CD14-positive monocyte (primary cell): Measurements from ENCODE around the gene KRT8. TPM values are rescaled to one million over a fixed set of nuclear protein-coding genes. Genes with fewer than 3 reads are reported as not detected.
A peak's percentile ranks its signal among the peaks of the same experiment; 100 is the strongest.

Experiments used
- DNase-seq, 3 donors: peaks; one replicate each; pipeline ENCODE4 v3.0.0-alpha.2; 2011 to 2022
- H2AFZ ChIP-seq: 2 replicates; pipeline ENCODE4 v1.6.0; 2012; ENCODE audit warnings: mild to moderate bottlenecking, low read depth, low read length, inconsistent platforms; ENCODE audit not compliant: insufficient read depth, poor library complexity, severe bottlenecking
- H3K27ac ChIP-seq, 2 donors: 1 replicate in 1 of 2; 2 replicates in 1 of 2; pipeline ENCODE4 v1.5.1; 2012 to 2013; ENCODE audit warnings: low read length in 2 of 2, control low read depth in 1 of 2, inconsistent platforms in 1 of 2, low read depth in 1 of 2, mild to moderate bottlenecking in 1 of 2
- H3K27me3 ChIP-seq, 2 donors: one replicate each; pipeline versions ENCODE4 v1.6.0 to v1.6.1; 2011 to 2013; ENCODE audit warnings: low read length in 2 of 2; ENCODE audit not compliant: control insufficient read depth in 2 of 2, insufficient read depth in 2 of 2
- H3K36me3 ChIP-seq, 2 donors: replicated peaks in 1 of 2; 1 replicate in 1 of 2; 2 replicates in 1 of 2; pipeline versions ENCODE4 v1.5.1 to v1.6.1; 2012 to 2013; ENCODE audit warnings: low read length in 2 of 2, control low read depth in 1 of 2, inconsistent platforms in 1 of 2, mild to moderate bottlenecking in 1 of 2; ENCODE audit not compliant: insufficient read depth in 2 of 2, control insufficient read depth in 1 of 2
- H3K4me1 ChIP-seq, 2 donors: 1 replicate in 1 of 2; 2 replicates in 1 of 2; pipeline versions ENCODE4 v1.5.1 to v1.6.1; 2012 to 2013; ENCODE audit warnings: low read length in 2 of 2, control low read depth in 1 of 2, inconsistent platforms in 1 of 2, mild to moderate bottlenecking in 1 of 2, moderate library complexity in 1 of 2; ENCODE audit not compliant: insufficient read depth in 2 of 2, control insufficient read depth in 1 of 2
- H3K4me2 ChIP-seq: replicated peaks from 2 replicates; pipeline ENCODE3; 2012; ENCODE audit warnings: low read length, moderate library complexity, mild to moderate bottlenecking; ENCODE audit not compliant: poor library complexity, severe bottlenecking; ENCODE audit errors: extremely low read depth
- H3K4me3 ChIP-seq, 3 experiments: fragments of 200-600 bp in 1 of 3; sonication (generic) in 1 of 3; replicated peaks in 1 of 3; 1 replicate in 2 of 3; 2 replicates in 1 of 3; pipeline ENCODE4 v1.5.1; 2011 to 2013; ENCODE audit warnings: low read length in 3 of 3, mild to moderate bottlenecking in 3 of 3, control low read depth in 2 of 3, low read depth in 2 of 3, inconsistent platforms in 1 of 3, moderate library complexity in 1 of 3
- H3K79me2 ChIP-seq: 2 replicates; pipeline ENCODE4 v1.6.0; 2012; ENCODE audit warnings: mild to moderate bottlenecking, control low read depth, inconsistent platforms, low read length, moderate library complexity; ENCODE audit not compliant: insufficient read depth
- H3K9ac ChIP-seq: 2 replicates; pipeline ENCODE4 v1.6.0; 2017; ENCODE audit warnings: low read length, mild to moderate bottlenecking; ENCODE audit not compliant: insufficient read depth, poor library complexity, severe bottlenecking
- H3K9me3 ChIP-seq, 2 donors: replicated peaks in 1 of 2; 1 replicate in 1 of 2; 2 replicates in 1 of 2; pipeline versions ENCODE4 v1.5.1 to v1.6.1; 2012 to 2013; ENCODE audit warnings: low read length in 2 of 2, control low read depth in 1 of 2; ENCODE audit not compliant: control insufficient read depth in 1 of 2, insufficient read depth in 1 of 2
- H4K20me1 ChIP-seq: 2 replicates; pipeline ENCODE4 v1.6.0; 2012; ENCODE audit warnings: mild to moderate bottlenecking, low read length, control low read depth, moderate library complexity; ENCODE audit not compliant: insufficient read depth
- H3K27ac Mint-ChIP-seq, 7 donors: one replicate each; pipeline ENCODE4 v1.8.0; 2020; ENCODE audit warnings: mild to moderate bottlenecking in 7 of 7, mixed read lengths in 7 of 7, moderate library complexity in 6 of 7, inconsistent platforms in 2 of 7
- H3K27me3 Mint-ChIP-seq, 3 donors: one replicate each; pipeline ENCODE4 v1.8.0; 2021 to 2022; ENCODE audit warnings: low read depth in 3 of 3, mild to moderate bottlenecking in 3 of 3, mixed read lengths in 3 of 3, moderate library complexity in 3 of 3, inconsistent platforms in 1 of 3
- H3K36me3 Mint-ChIP-seq, 2 donors: one replicate each; pipeline ENCODE4 v1.8.0; 2020; ENCODE audit warnings: mixed read lengths in 2 of 2, inconsistent platforms in 1 of 2, mild to moderate bottlenecking in 1 of 2
- H3K4me1 Mint-ChIP-seq: one replicate; pipeline ENCODE4 v1.8.0; 2020; ENCODE audit warnings: mild to moderate bottlenecking, mixed read lengths
- H3K4me3 Mint-ChIP-seq, 2 donors: one replicate each; pipeline ENCODE4 v1.8.0; 2020; ENCODE audit warnings: mild to moderate bottlenecking in 2 of 2, mixed read lengths in 2 of 2, moderate library complexity in 1 of 2
- H3K9me3 Mint-ChIP-seq, 7 donors: one replicate each; pipeline ENCODE4 v1.8.0; 2020 to 2022; ENCODE audit warnings: mixed read lengths in 7 of 7, mild to moderate bottlenecking in 6 of 7, moderate library complexity in 6 of 7, inconsistent platforms in 2 of 7
- WGBS: methylation state at CpG from one replicate; pipeline ENCODE4 v1.1.5; 2013; ENCODE audit warnings: missing lambda C conversion rate; ENCODE audit not compliant: insufficient coverage; 5-methylcytosine and 5-hydroxymethylcytosine counted together
- intact Hi-C, 2 donors: fragments of 100-400 bp; cut with micrococcal nuclease; formaldehyde crosslinking; loops; one replicate each; pipeline versions ENCODE4 v1.15.0 to v1.15.1; 2023
- polyA plus RNA-seq, 3 donors: library from polyadenylated mRNA; depleted of rRNA in 1 of 3; unstranded in 2 of 3; stranded (reverse) in 1 of 3; fragments of 300-500 nt in 2 of 3; fragments of >200 nt in 1 of 3; fragmentation: Illumina TruSeq in 2 of 3; gene quantifications; 1 replicate in 2 of 3; 2 replicates in 1 of 3; pipeline ENCODE4 v1.2.3, GENCODE V29; 2012 to 2021
- TF ChIP-seq, protein P1 (sequence below): fragments of 200-600 bp; IDR thresholded peaks from one replicate; pipeline ENCODE4 v1.8.0; 2022; ENCODE audit warnings: antibody characterized with exemption, mild to moderate bottlenecking

The KRT8 gene
- polyA plus RNA-seq, 3 donors = 0.16 to 0.39 TPM; not detected in 1

DNA sequence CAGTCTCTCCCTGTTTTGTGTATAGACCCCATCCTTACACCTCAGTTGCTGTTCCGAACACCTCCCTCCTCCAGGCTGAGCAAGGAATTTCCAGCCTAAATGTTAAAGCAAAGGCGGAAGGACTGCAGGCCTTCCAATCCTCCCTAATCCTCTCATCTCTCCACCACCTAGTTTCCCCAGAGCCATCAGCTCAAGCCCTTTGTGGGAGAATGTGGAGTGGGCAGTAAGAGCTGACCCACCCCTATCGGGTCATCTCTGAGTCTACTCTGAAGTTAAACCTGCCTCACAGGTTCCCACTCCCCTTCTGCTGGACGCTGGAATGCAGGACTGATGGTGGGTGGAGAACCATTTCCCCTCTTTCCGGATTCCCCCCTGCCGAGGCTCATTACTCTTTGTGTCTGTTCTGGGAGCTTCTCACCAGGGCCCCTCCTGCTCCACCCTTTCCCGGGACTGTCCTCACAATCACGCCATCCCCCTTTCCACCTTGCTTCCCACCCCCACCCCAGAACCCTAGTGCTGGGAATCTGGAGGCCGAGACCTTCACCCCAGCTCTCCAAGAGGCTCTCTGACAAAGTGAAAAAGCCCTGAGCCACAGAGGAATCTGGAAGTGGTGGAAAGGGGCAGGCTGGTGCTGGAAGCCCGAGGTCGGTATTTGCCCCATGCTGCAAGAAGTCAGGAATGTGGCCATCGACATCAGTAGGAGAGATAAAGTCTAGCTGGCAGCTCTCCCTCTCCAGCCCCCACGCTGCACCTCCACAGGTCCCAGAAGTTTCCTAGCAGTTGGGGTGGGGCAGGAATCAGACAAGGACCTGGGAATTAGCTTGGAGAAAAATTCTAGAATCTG lies 40.7 kb upstream of the KRT8 start:
- Histone ChIP-seq H3K4me2 (no peak overlapping the region), H3K4me3 (no peak overlapping the region), H3K36me3 (no peaks in the 10 kb centered on the region), H3K27ac (no peak overlapping the region), H3K9ac (no peak overlapping the region), H3K27me3 (peaks cover 4 to 25% of the 10 kb centered on the region in 2 donors), H3K79me2 (no peaks in the 10 kb centered on the region), H3K4me1 (peaks cover 8 to 15% of the 10 kb centered on the region in 2 donors), H2AFZ (no peak overlapping the region), H3K9me3 (no peaks in the 10 kb centered on the region), H4K20me1 (no peaks in the 10 kb centered on the region)
- Mint-ChIP-seq H3K27me3 (peaks cover 28 to 37% (median 30%) of the 10 kb centered on the region in 3 donors), H3K4me3 (no peak overlapping the region), H3K27ac (peak overlapping the region in 1 of 7 donors; percentile 8), H3K36me3 (no peaks in the 10 kb centered on the region), H3K4me1 (peaks cover 14% of the 10 kb centered on the region), H3K9me3 (peaks cover 0 to 2% (median 0%) of the 10 kb centered on the region in 7 donors)
- intact Hi-C loops = no loop called here
- TF ChIP-seq, protein P1, sequence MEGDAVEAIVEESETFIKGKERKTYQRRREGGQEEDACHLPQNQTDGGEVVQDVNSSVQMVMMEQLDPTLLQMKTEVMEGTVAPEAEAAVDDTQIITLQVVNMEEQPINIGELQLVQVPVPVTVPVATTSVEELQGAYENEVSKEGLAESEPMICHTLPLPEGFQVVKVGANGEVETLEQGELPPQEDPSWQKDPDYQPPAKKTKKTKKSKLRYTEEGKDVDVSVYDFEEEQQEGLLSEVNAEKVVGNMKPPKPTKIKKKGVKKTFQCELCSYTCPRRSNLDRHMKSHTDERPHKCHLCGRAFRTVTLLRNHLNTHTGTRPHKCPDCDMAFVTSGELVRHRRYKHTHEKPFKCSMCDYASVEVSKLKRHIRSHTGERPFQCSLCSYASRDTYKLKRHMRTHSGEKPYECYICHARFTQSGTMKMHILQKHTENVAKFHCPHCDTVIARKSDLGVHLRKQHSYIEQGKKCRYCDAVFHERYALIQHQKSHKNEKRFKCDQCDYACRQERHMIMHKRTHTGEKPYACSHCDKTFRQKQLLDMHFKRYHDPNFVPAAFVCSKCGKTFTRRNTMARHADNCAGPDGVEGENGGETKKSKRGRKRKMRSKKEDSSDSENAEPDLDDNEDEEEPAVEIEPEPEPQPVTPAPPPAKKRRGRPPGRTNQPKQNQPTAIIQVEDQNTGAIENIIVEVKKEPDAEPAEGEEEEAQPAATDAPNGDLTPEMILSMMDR = no peak
- DNase-seq = no peak
- WGBS = 88% methylated on average over 3 of the region's 13 CpGs

DNA sequence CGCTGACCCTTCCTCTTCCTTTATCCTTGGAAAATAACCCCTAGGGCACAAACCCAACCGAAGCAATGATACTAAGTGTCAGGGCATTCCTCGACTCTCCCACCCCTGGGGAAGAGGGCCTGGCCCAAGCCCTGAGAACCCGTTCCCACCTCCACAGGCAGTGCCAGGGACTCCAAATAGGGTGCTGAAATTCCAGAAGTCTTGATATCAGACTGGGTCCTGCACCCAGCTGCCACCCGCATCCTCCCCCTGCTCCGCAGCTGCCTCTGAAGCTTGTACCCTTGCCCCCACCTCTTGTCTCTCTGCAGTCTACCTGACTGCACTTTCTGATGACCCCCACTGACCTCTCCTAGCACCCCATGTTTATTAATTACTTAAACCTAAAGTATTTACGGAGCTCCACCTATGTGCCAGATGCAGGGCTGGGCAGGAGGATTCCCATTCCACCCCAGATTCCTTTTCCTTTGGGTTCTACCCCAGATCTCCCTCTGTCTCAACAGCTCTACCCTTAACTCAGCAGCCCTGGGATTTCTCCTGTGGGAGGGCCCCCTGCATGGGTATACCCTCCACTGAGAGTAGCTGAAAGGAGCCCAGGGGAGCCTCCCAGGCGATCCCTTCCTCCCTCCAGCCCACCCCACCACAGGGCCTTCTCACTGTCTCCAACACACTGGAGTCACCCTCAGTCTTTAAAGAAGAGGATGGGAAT lies 40.0 kb upstream of the KRT8 start:
- peaks cover 13% of the 10 kb centered on the region for H3K4me1 Mint-ChIP-seq
- H3K27ac Mint-ChIP-seq = no peak overlapping the region
- H4K20me1 ChIP-seq = no peaks in the 10 kb centered on the region

More for the DNA sequence above, 40.0 kb upstream of the KRT8 start:
- no peak overlapping the region for H3K4me3 Mint-ChIP-seq
- Histone ChIP-seq H3K9ac (no peak overlapping the region), H3K79me2 (no peaks in the 10 kb centered on the region), H3K4me1 (peaks cover 7 to 13% of the 10 kb centered on the region in 2 donors), H3K4me3 (no peak overlapping the region), H3K4me2 (no peak overlapping the region), H2AFZ (no peak overlapping the region), H3K36me3 (no peaks in the 10 kb centered on the region), H3K27me3 (peaks cover 4 to 20% of the 10 kb centered on the region in 2 donors), H3K27ac (no peak overlapping the region), H3K9me3 (no peaks in the 10 kb centered on the region)
- intact Hi-C loops = no loop called here
- TF ChIP-seq, protein P1 = no peak
- peaks cover 25 to 31% (median 29%) of the 10 kb centered on the region in 3 donors for H3K27me3 Mint-ChIP-seq
- peaks cover 0 to 7% (median 0%) of the 10 kb centered on the region in 7 donors for H3K9me3 Mint-ChIP-seq
- DNase-seq = no peak
- H3K36me3 Mint-ChIP-seq = no peaks in the 10 kb centered on the region
- WGBS = 90% methylated on average over 4 of the region's 8 CpGs
